Right renal pelvis (tissue), 4 donors: ENCODE results near the gene CCNH. TPM values are rescaled to one million over a fixed set of nuclear protein-coding genes. Genes with fewer than 3 reads are reported as not detected.

Experiments used
- DNase-seq, 4 donors: peaks; one replicate each; pipeline ENCODE4 v3.0.0-alpha.2; 2013; ENCODE audit warnings: low read depth in 4 of 4, low spot score in 3 of 4, missing footprints in 1 of 4
- polyA plus RNA-seq, 4 donors: library from polyadenylated mRNA; unstranded; fragments of 120-200 nt; gene quantifications; one replicate each; pipeline ENCODE4 v1.2.1, GENCODE V29; 2013; ENCODE audit not compliant: insufficient read length in 4 of 4

Gene CCNH
- polyA plus RNA-seq, 4 donors: 54.0 to 60.7 (median 59.3) TPM

DNA sequence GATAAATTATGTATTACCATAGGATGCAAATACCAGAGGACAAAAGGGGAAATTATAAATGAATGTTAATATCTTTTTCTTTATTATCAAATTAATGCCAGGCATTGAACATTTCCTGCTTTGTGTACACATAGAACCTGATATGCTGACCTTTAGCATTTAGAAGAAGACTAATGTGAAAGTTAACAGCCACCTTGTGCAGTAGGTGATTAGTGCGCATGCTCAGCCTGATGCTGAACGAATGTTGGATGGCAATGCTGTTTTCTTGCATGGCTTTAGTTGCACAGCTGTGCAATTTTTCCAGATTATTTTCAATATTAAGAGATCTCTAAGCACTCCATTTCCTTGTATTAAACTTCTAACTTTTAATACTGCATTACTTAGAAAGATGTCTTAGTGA lies 45.5 kb downstream of the CCNH start:
- no peak for DNase-seq

DNA sequence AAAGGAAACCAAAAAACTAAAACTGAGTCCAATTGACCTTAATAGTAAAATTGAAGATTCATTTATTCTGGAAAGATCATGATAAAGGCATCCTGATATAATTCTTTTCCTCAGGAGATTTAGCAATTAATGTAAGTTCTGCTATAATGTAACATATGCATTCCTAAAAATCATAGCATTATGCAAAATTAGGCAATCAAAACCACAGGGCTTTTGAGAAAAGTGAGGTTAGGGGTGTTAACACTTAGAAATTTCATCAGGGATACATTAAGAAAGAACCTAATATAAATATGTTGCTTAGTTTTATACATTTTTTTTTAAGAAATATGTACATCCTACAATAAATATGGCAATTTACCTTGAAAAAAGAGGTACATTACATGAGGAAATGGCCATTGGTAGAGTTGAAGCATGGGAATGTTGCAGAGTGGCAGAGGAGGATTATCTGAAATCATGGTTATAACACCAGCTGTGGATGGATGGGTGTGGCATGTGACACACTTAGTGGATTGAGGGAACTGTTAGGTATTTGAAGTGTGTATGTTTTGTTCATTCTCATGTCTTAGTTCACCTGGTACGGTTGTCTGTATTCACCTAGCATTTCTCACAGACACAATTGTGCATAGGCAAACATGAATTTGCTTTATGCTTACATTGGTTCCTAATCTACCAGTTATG lies 51.1 kb downstream of the CCNH start:
- DNase-seq: no peak

DNA sequence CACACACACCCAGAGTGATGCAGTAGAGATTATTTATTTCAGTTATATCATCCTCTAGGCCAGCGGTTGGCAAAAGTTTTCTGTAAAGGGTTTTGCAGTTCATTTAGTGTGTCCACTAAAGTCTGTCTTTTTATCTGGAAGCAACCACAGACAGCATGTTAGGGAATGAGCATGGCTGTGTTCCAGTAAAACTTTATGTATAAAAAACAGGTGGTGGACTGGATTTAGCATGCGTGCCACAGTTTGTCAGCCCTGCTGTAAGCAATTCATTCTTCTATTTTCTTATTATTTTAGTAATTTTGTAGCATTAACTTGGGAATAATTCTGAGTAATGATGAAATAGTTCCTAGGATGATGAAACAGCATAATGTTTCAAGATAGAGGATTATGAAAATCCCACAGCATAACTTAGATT lies 51.7 kb downstream of the CCNH start:
- DNase-seq: no peak

DNA sequence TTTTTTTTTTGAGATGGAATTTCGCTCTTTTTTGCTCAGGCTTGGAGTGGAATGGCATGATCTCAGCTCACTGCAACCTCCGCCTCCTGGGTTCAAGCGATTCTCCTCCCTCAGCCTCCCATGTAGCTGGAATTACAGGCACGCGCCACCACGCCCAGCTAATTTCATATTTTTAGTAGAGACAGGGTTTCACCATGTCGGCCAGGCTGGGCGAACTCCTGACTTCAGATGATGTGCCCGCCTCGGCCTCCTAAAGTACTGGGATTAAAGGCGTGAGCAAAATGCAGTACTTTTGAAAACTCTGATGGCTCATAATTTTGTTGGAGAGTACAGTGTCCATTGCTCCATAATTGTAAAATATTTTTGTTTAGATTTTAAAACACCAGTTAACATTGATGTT lies 52.6 kb downstream of the CCNH start:
- DNase-seq: no peak

DNA sequence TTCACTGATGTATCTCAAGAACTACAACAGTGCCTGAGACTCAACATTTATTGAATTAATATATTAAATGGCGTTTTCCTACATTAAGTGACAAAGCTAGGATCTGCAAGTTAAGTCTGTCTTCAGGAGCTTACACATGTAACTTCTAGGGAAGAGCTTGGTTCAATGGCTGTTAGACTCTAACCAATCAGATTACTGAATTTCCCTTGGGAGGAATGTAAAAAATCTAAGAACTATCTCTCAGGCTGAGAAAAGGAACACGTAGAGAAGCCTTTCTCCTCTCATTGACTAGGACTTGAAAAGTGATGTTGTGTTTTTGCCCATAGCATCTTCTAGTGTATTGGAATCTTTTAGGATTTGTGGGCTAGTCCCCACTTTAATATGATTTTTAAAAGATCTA lies 53.6 kb downstream of the CCNH start:
- DNase-seq: no peak

DNA sequence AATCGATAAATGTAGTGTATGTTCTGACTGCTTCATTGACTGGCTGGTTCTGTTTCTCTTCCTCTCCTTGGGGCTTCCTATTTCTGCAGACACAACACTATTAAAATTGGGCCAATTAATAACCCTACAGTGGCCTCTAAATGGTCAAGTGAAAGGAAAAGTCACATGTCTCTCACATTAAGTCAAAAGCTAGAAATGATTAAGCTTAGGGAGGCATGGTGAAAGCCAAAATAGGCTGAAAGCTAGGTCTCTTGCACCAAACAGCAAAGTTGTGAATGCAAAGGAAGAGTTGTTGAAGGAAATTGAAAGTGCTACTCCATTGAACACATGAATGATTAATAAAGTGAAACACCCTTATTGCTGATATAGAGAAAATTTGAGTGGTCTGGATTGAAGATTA lies 58.2 kb downstream of the CCNH start:
- DNase-seq: no peak

DNA sequence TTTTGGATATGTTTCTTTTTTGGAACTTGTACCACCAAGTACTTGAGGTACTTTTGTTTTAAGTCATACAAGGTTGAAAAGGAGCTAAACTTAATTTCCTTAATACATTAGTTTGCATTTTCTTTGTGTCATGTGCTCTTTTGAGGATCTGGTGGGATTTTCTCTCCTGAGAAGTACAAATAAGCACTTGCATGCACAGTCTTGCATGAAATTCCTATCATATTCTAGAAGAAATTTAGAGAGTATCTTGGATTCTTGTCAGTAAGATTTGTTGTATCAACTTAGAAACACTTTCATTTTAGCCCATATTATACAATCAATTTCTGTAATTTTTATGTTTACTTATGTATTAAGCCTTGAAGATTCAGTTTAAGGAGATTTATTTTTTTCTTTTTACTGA lies 64.9 kb downstream of the CCNH start:
- DNase-seq: no peak

DNA sequence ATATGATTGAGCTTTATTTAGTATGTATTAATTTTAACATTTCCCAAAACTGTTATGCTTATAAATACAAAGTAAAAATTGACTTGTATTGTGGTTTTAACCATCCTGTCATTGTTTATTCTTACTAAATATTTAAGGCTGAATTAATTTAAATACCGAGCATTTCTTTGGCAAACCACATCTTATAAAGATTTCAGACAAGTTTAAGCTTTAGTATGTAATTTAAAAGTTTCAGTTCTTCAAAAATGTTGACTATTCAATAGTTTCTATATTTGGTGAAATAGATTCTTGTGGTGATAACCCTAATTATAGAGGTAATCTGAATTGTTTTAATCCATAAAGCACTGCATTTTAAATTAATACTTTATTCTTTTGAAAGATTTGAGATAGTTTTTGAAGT lies 65.5 kb downstream of the CCNH start:
- DNase-seq: no peak

Other genes with a start within 250 kb of the CCNH start
- 10 to 100 TPM; 46.4 to 59.5 (median 55.9) TPM for gene RASA1, start 145.0 kb downstream of the CCNH start, polyA plus RNA-seq